PFSK-1 (cell line): ENCODE results near the gene CDK19.

ENCODE experiments used
- FOXP2 ChIP-seq: optimal IDR thresholded peaks from 2 replicates; pipeline ENCODE3; 2011; ENCODE audit warnings: borderline replicate concordance, control low read depth, inconsistent platforms; ENCODE audit not compliant: insufficient read depth; ENCODE audit errors: extremely low read length, extremely low read depth
- POLR2AphosphoS5 ChIP-seq: IDR thresholded peaks from 2 replicates; pipeline ENCODE4 v1.6.1; 2012; ENCODE audit warnings: low read depth, mild to moderate bottlenecking, control low read depth, low read length, moderate library complexity
- SIN3A ChIP-seq: IDR thresholded peaks from 2 replicates; pipeline ENCODE4 v1.6.1; 2012; ENCODE audit warnings: mild to moderate bottlenecking, low read length, moderate library complexity, borderline replicate concordance; ENCODE audit not compliant: insufficient read depth
- TAF1 ChIP-seq: IDR thresholded peaks from 2 replicates; pipeline ENCODE4 v1.6.1; 2012; ENCODE audit warnings: low read length, control low read depth, borderline replicate concordance; ENCODE audit not compliant: insufficient read depth
- TF ChIP-seq, protein P1 (sequence below), 2 experiments: IDR thresholded peaks; 2 replicates each; pipeline versions ENCODE4 v1.6.1 to v1.8.0; 2011 to 2012; ENCODE audit warnings: low read depth in 2 of 2, low read length in 2 of 2, control low read depth in 1 of 2, inconsistent platforms in 1 of 2, mild to moderate bottlenecking in 1 of 2, moderate library complexity in 1 of 2; ENCODE audit not compliant: insufficient read depth in 1 of 2

CDK19 gene

DNA sequence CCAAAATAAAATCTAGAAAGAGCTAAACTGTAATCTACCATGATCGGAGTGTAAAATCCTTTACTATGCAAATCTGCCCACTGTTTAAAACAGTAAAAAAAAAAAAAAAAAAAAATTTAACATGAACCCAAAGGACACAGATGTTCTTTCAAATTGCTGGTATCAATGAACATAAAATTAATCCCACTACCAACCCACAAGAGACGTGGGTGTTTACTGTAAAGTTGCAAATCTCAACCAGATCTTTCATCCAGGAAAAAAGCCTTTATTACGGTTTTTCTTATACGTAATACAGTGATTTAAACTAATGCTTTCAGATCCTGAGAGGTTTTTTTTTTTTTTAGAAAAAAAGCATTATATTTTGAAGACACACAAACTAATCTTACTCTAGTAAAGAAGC is 2.5 kb downstream of the CDK19 start:
- TF ChIP-seq POLR2AphosphoS5 (no peak), SIN3A (no peak), TAF1 (no peak), FOXP2 (no peak)
- TF ChIP-seq, protein P1, sequence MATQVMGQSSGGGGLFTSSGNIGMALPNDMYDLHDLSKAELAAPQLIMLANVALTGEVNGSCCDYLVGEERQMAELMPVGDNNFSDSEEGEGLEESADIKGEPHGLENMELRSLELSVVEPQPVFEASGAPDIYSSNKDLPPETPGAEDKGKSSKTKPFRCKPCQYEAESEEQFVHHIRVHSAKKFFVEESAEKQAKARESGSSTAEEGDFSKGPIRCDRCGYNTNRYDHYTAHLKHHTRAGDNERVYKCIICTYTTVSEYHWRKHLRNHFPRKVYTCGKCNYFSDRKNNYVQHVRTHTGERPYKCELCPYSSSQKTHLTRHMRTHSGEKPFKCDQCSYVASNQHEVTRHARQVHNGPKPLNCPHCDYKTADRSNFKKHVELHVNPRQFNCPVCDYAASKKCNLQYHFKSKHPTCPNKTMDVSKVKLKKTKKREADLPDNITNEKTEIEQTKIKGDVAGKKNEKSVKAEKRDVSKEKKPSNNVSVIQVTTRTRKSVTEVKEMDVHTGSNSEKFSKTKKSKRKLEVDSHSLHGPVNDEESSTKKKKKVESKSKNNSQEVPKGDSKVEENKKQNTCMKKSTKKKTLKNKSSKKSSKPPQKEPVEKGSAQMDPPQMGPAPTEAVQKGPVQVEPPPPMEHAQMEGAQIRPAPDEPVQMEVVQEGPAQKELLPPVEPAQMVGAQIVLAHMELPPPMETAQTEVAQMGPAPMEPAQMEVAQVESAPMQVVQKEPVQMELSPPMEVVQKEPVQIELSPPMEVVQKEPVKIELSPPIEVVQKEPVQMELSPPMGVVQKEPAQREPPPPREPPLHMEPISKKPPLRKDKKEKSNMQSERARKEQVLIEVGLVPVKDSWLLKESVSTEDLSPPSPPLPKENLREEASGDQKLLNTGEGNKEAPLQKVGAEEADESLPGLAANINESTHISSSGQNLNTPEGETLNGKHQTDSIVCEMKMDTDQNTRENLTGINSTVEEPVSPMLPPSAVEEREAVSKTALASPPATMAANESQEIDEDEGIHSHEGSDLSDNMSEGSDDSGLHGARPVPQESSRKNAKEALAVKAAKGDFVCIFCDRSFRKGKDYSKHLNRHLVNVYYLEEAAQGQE (IDR thresholded peaks at IDR 0.05; ENCODE audit: insufficient read depth in 1 of 2, low read depth in 2 of 2, low read length in 2 of 2): no peak

DNA sequence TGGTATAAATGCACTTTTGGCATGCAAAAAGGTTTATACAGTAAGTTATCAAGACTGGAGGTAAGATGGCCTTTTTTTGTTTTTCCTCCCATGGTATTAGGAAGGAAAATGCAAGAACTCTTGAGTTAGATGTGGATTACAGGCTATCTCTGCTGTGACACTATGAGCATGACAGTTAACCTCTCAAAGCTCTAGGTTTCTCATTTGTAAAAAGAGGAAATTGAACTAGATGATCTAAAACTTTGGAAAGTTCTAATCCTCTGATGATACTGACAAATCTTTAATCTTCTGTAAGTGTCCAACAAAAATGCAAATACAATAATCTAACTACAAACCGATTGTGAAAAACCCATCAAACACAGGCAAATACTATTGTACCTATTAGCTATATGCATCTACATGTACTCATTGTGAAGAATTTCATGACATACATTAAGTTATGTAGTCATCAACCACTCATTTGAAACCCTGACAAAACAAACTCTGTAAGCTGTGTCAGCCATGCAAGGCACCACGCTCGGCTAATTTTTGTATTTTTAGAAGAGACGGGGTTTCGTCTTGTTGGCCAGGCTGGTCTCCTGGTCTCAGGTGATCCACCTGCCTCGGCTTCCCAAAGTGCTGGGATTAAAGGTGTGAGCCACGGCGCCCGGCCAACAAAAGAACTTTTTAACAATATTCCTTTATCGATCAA is 4.2 kb downstream of the CDK19 start:
- TF ChIP-seq POLR2AphosphoS5 (no peak), SIN3A (no peak), TAF1 (no peak), FOXP2 (no peak)
- TF ChIP-seq, protein P1 (IDR thresholded peaks at IDR 0.05; ENCODE audit: insufficient read depth in 1 of 2, low read depth in 2 of 2, low read length in 2 of 2): no peak

DNA sequence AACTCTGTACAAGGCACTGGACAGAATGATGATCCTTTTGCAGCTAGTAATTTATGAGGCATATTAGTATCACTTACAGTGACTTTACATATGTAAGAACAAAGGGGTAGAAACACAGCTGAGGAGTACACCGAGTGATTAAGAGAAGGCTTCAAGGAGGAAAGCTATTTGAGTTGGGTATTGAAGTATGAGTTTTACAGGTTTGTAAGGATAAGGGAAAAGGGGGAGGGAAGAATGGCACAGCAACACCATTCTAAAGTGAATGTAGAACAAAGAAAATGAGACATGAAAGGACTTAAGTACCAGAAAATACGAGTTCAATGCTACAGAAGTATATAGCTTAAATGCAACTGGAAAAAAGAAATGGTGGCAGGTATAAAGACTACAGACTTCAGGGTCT is 5.5 kb downstream of the CDK19 start:
- TF ChIP-seq POLR2AphosphoS5 (no peak), FOXP2 (no peak), TAF1 (no peak), SIN3A (no peak)
- TF ChIP-seq, protein P1 (IDR thresholded peaks at IDR 0.05; ENCODE audit: insufficient read depth in 1 of 2, low read depth in 2 of 2, low read length in 2 of 2): no peak

DNA sequence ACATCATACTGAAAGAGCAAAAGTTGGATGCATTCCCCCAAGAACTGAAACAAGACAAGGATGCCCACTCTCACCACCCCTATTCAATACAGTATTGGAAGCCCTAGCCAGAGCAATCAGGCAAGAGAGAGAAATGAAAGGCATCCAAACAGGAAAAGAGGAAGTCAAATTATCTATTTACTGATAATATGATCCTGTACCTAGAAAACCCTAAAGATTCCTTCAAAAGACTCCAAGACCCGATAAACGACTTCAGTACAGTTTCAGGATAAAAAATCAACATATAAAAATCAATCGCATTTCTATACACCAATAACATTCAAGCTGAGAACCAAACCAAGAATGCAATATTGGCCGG is 14.5 kb downstream of the CDK19 start:
- no peak for TF ChIP-seq POLR2AphosphoS5

DNA sequence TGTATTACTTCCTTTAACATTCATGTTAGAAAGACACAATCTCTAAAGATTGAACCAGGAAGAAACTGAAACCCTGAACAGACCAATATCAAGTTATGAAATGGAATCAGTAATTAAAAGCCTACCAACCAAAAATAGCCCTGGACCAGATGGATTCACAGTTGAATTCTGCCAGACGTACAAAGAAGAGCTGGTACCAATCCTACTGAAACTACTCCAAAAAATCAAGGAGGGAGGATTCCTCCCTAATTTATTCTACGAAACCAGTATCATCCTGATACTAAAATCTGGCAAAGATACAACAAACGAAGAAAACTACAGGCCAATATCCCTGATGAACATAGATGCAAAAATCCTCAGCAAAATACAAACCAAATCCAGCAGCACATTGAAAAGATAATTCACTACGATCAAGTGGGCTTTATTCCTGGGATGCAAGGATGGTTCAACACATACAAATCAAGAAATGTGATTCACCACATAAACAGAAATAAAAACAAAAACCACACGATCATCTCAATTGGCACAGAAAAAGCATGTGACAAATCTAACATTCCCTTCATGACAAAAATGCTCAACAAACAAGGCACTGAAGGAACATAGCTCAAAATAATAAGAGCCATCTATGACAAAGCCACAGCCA is 15.0 kb downstream of the CDK19 start:
- TF ChIP-seq FOXP2 (no peak), SIN3A (no peak), POLR2AphosphoS5 (no peak), TAF1 (no peak)
- TF ChIP-seq, protein P1 (IDR thresholded peaks at IDR 0.05; ENCODE audit: insufficient read depth in 1 of 2, low read depth in 2 of 2, low read length in 2 of 2): no peak
